ENCODE results near the gene CPEB4.
A peak's percentile ranks its signal among the peaks of the same experiment; 100 is the strongest.

Gene CPEB4

DNA sequence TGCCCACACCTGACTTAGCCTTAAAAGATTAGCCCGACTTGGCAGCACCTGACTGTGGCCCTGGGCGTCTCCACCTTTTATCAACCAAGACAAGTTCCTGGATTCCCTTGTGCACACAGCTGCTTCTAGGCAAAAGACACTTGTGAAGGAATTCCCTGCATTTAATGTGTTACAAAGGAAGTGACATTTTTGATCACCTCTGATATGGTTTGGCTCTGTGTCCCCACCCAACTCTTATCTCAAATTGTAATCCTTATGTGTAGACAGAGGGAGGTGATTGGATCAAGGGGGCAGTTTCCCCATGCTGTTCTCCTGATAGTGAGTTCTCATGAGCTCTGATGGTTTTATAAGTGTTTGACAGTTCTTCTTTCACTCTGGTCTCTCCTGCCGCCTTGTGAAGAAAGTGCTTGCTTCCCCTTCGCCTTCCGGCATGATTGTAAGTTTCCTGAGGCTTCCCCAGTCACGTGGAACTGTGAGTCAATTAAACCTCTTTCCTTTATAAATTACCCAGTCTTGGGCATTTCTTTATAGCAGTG lies 2.6 kb upstream of the CPEB4 start:
- DNase-seq, result peak; percentile 90

DNA sequence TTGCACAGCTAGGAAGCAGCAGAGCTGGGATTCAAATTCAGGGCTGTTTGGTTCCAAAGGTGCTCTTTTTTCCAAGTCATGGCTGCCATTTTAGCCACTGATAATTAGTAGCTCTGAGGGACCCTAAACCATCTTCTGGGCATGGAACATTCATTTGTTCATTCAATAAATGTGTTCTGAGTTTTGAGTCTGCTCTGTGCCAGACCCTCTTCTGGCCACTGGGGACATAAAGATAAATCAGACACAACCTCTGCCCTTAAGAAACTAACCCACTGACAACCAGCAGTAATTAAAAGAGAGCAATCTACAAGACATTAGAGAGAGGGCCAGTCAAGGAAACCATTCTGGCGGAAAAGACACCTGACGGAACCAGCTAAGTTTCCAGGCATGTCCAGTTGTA lies 2.0 kb upstream of the CPEB4 start:
- DNase-seq, result no peak

DNA sequence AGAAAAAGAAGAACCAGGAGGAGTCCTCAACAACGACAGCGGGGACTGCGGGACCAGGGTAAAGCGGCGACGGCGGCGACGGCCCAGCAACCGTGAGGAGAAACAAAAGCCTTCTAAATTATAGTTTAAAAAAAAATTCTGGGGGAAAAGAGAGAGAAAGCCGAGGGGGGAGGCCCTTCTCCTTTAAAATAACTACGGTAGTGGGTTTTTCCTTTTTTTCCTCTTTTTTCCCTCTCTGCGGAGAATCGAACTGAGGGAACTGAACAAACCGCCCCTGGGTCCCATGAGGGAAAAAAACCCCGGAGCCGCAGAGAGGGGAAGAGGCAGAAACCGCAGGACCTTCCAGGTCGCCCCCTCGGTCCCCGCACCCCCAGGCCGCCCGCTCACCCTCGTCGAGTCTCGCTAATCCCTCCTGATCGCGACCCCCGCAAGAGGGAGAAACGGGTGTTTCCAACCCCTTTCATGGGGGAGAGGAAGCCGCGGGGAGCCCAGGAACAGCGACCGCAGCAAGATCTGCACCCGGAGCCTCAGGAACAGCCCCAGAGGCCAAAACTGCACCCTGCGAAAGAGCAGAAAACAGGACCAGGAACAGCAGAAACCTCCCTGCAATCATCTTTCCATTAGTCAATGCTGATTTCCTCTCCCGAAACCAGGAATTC lies 453 bp downstream of the CPEB4 start:
- DNase-seq, result no peak

DNA sequence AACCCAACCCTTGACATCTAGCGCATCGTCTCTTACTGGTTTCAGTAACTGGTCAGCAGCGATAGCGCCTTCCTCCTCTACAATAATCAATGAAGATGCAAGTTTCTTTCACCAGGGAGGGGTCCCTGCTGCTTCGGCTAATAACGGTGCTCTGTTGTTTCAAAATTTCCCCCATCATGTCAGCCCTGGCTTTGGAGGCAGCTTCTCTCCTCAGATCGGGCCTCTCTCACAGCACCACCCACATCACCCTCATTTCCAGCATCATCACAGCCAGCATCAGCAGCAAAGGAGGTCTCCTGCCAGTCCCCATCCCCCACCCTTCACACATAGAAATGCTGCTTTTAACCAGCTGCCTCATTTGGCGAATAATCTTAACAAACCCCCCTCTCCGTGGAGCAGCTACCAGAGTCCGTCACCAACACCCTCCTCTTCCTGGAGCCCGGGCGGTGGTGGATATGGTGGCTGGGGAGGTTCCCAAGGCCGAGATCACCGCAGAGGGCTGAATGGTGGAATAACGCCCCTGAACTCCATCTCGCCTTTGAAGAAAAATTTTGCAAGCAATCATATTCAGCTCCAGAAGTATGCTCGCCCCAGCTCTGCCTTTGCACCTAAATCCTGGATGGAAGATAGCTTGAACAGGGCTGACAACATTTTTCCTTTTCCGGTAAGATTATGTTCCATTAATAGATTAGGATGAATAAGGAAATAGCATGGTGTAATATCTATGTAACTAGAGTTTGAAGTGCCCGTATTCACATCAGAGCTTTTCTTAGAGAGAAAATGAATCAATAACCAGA lies 2.2 kb downstream of the CPEB4 start:
- no peak for DNase-seq

DNA sequence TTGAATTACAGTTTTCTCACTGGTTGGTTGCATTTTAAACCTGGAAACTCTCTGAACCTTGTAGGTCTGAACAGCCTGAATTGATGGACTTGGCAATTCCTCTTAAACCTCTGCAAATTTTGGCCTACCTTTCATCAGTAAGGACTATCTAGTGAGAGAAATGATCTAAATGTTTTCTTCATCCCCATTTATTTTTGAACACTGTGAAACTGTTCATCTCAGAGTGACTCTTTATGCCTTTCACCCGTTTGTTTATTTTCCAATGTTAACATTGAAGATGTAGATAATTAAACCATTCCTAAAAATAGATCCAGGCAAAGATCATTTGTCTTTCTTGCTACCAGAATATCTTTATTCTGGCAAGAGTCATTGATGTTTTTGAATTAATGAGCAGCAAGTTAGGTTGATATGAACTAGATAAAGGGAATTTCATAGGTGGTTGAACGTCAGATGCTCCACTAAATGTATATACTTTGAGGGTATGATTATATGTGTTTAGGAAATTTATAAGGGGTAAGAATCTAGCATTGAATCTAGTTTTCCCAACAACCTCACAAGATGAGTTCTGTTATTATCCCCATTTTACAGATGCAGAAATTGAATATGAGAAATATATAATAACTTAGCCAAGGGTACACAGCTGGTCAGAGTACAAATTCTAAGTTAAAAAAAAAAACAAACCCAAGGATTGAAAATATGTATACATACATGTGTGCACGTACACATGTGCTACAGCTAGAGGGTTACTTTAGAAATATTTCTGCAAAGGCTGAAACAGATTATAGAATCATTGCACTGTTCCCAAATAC lies 3.4 kb downstream of the CPEB4 start:
- no peak for DNase-seq

DNA sequence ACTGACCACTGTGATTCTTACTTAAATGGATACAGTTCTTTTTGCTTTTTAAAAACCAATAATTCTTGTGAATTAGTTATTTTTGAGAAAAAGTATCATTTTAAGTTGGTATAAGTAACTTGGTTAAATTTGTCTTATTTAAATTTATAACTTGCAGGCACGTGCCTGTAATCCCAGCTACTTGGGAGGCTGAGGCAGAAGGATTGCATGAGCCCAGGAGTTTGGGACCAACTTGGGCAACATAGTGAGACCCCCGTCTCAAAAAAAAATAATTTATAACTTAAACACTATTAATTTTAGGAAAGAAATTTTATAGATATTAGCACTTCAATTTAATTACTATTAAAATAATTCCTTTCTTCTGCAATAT lies 5.0 kb downstream of the CPEB4 start:
- DNase-seq, result no peak

DNA sequence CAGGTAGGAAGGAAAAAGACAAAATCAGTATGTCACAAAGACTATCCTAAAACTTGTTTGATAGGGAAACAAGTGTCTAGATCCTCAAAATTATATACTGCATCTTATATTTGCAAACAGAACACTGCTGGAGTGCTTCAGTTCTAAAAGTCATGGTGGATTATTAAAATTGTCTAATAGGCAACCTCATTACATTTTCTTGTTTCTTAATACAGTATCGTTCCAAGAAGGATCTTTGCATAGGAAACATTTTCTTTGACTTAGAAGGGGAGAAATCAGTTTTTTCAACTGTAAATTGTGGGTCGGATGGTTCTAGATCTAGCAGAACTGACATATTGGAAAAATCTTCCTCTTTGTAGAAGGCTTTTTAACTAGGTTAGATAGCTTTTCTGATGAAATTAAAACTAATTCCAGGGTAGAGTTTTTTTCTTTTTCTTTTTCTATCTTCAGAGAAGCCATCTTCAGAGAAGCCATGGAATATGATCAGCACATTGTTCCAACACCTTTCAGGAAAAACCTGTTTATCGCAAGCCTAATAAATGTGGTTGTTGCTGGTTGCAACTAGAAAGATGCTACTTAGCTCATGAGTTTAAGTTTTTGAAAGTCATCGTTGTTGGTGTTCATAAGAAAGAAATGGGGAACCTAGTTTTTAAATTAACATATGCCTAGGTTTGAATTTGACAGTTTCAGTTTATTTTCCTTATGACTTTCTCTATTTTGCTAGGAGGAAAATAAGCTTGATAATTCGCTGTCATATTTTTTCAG lies 7.4 kb downstream of the CPEB4 start:
- DNase-seq, result no peak

DNA sequence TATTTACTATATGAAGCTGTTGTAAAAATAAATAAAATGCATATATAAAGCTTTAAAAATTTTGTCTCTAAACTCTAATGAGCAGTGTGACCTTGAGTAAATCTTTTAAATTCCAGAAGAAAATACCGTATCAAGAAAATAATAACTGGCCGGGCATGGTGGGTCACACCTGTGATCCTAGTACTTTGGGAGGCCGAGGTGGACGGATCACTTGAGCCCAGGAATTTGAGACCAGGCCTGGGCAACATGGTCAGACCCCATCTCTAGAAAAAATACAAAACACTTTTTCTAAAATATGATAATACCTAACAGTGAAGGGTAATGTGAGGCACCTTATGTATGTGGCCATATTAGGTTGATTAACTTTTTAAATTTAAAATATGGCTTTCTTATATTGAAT lies 8.5 kb downstream of the CPEB4 start:
- no peak for DNase-seq

DNA sequence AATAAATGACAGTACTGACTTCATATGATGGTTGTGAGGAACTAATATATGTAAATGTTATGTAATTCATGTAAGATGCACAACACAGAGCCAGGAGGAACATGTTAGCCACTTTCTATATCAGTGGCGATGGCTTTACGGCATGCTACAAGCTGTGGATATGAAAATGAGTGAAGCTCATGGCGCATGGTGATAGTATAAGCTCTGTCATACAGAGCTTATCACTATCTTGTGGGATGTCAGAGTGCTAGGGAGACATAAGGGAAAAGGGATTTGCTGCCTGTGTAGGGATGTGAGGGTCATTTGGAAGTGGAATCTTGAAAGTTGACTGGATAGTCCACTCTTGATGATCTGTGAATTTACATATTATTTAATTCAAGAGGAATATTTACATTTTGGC lies 13.6 kb downstream of the CPEB4 start:
- no peak for DNase-seq

DNA sequence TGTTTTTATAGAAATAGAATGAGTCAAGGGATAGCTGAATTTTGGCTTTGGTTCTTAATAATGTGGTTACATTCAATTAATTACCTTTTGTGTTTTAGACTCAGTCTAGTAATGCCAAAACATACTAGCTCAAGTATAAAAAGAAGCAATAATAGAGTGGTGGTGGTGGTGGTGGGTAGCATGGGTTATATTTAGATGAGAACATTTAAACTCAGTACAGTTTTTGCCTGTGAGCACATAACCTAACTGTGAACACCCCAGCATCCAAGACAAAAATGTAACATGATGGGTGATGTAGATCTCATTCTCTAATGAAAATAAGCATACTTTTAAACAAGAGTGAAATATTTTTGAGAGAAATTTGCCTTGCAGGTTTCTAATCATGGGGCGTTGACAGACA lies 14.2 kb downstream of the CPEB4 start:
- DNase-seq, result no peak

DNA sequence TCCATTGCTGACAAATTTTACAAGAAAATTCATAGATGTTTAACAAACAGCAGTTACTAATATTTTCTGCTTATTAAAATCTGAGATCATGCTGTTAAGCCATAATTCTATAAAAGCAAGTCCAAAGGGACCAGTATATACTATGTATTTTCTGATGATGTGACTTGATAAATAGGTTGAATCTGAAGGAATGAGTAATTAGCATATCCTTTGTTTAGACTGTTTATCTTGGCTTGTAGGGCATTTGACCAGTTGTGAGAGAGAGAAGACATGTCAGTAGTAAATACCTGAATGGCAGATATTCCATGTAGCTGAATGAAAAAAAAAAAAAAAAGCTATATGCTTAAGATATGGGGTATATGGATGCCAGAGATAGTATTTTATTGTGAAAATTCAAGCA lies 14.6 kb downstream of the CPEB4 start:
- no peak for DNase-seq

DNA sequence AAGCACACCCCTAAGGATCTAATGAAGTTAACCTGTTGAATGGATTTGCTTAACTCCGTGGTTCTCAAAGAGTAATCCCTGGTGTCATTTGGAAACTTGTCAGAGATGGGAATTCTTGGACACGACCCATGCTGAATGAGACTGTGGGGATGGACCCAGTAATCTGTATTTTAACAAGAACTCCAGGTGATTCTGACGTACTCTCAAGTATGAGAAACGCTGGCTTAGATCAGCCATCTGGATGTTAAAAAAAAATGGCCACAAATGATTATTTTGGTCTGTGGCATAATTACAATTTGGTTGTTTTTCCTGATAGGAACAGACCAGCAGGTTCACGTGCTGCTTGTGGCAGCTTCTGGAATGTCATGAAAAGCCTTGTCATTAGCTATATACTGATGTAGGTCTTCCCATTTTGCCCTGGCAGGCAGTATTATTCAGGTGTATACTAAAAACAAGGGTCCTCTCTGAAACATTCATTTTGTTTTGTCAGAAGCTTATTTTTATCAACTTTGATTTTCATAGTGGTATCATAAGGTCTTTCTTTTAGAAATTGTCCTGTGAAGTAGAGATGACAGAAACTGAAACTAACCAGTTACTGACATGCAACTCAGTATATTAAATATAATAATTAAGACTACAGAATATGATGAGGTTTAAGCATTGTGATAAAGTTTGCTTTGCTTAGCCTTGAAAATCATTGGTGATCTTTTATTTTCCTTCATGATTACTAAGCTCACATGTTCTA lies 15.4 kb downstream of the CPEB4 start:
- DNase-seq, result no peak

DNA sequence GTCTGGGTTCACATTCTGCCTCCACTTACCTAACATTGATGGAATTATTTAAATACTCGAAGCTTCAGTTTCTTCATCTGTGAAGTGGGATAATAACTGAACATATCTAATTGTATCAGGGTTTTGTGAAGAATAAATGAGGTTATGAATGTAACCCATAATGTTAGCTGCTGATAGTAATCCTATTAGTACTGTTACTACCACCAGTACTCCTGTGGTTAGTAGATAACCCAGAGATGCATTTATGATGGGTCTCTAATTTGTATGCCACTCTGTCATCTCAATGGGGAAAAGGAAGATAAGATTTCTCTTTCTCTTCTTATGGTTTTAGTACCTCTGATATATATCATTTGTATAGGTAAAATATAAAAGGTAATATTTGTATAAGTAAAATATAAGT lies 16.0 kb downstream of the CPEB4 start:
- DNase-seq, result no peak

DNA sequence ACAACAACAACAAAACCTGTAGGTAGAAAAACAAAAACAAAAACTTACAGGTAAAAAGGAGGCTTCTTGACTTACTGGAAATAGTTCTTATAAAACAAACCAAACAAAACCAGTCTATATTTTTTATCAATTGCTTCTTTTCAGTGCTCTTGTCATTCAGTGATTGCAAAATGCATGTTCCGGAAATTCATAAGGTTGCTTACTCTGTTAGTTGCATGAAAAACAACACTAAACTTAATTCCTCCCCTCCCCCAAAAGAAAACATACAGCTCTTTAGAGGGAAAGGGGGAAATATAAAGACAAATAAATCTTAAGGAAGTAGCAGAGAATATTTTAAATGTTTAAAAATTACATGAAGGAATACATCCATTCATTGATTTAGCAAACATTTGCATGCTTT lies 19.1 kb downstream of the CPEB4 start:
- no peak for DNase-seq

DNA sequence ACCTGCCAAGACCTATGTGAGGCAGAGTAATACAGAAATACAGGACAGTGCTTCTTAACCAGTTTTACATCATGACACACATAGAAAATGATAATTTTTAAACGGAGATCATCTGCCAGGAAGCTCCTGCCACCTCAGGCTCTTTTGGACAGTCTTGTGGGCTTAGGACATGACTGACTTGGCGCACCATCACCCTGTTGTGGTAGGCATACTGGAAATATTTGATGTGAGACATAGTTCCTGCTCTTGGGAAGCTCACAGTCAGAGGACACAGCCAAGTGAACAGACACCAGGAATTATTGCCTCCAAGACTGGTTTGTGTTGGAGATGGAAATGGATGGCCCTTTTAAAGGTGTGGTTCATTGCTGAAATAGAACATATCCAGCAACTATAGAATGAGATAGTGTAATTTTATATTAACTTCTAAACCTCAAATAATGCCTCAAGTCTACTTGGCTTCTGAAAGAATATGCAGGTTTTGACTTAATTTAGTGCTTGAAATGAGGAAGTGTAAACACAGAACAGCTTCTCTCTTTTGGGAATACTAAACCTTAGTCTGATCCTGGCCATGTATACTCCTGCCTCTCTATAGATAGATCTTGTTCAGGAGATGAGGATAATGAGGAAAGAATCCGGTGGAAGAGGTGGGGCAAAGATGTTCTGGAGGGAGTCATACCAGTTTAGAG lies 19.7 kb downstream of the CPEB4 start:
- DNase-seq, result peak; percentile 5

DNA sequence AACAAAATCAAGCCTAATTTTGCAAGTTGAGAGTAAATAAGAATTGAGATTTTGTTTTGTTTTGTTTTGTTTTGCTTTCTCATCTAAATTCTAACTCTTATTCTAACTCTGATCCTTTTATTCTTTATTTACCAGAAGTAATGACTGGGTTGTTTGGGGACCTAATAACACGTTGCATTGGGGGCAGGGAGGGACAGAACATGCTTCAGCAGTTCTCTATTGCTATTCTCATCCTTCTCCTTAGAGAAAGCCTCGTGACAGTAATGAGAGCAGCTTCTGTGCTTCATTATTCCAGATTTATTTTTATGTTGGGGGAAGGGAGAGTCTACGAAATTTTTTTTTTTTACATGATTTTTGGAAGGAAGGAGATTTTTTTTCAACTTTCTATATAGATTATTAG lies 21.1 kb downstream of the CPEB4 start:
- no peak for DNase-seq

DNA sequence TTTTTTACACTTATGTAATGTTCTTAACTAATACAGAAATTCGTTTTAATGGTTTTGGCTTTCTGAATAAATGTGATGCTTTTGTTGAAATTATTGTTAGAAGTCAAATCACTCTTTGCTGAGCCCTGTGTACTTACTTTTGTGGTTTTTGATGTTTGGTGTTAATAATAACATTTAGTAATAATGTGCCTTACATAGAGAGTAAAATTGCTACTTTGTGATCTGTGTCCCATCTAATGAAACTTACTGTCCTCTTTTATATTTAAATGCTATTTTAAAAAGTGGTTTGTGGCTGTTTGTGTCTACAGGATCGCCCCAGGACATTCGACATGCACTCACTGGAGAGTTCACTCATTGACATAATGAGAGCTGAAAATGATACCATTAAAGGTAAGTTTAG lies 22.1 kb downstream of the CPEB4 start:
- DNase-seq, result no peak

DNA sequence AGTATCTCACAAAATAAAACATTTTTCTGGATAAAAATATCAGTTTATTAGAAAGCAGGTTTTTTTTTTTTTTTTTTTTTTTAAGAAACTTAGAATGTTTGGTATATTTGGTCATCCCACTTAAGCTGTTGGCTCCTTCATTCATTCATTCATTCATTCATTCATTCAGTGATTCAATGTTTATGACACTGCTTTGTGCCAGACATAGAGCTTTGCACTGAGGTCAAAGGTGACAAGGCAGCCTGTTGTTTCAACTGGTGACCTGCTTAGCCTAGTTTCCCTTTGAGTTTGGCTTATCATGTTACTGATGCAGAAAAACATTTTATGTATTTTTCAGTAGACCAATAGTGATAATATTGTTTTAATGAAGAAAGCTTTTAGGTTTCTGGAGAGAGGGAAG lies 23.5 kb downstream of the CPEB4 start:
- no peak for DNase-seq

DNA sequence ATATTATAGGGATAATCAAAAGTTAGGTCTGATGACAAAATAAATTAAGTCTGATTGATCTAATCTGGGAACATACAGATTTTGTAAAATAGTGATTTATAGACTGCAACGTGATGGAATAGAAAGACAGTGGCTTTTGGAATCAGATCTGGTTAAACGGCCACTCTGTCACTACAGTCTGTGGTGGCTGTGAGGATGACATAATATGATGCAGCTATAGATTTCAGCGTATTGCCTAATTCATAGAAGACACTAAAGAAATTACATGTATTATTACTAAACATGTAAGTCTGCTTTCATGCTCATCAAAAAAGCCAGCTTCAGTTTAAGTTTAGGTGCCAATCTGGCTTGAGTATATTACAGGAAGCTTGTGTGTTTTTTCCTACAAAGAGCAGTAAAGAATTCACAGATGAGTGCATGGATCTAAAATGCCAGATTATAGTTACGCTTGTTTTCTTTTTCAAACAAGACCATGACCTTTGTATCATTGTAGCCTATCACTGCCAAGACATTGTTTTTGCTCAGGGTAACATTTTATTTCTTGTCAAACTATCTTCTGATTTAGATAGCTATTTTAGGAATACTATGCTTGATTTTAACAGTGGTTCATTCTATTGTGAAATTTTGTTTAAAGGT lies 25.7 kb downstream of the CPEB4 start:
- DNase-seq, result peak; percentile 69

DNA sequence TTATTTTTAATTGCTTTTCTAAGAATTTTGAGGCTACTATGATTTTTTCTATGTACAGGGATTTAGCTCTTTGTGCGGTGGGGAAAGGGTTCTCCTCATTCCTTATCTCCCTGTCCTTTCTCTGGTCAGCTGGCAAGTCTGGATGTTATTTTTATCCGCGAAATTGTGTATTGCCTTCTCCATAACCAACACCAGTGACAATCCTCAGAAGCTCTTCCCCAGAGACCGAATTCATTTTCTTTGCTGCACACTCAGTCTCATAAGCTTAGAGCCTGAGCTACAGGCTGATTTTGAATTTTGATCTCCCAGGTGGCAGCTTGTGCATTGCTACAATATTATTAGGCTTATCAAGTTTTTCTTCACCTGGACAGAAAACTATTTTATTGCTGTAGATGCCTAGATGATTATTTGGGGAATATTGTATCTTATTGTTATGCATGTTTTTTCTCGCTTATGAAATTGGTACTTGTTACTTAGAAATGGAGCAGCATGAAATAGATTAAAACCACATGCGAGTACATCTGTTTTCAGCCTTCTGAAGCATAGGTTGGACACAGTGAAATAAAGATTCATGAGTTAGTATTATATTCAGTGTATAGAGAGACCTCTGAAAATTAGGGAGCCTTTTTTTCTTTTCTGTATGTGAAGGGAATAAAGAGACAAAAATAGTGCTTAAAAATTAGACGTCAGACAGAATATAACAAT lies 27.3 kb downstream of the CPEB4 start:
- no peak for DNase-seq
